Measurements from ENCODE around the gene CUL2.

Gene CUL2

DNA sequence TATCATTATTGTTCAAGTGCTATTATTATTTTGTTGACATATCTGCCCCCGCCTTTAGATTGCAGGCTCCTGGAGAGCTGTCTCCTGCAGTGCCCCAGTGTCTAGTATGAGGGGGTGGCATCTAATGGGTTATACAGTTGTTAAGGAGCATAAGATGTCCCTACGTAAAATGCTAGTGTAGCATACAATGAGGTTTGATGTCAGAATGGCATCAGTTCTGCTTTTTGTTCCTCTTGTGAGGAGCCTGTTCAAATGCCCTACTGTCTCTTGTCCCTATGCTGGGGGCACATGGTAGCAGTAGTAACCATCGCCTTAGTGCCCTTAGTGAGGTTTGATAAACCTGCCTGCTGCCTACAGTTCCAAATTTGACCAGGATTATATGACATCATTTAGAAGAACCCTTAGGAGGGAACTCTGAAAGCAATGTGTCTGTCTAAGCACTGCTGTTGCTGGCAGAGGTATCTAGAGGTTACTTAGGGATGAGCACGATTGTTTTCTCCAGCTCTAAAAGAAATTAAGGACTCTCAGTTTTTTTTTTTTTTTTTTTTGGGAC is 46.2 kb upstream of the CUL2 start:
- CTCF ChIA-PET: interaction anchor here (1.2 to 1.8 kb wide), 2 partner anchors 10 to 24 kb away, joined by 3 to 4 read pairs; no protein-coding TSS in a partner anchor
- POLR2A ChIA-PET: interaction anchor here (0.6 kb wide), 2 partner anchors 10 to 234 kb away, joined by 3 to 4 read pairs; partner anchors contain the start of gene CREM
- Histone ChIP-seq H3K9me3 (ENCODE audit: control insufficient read depth, insufficient read depth, low read depth, low read length) (no peaks in the 10 kb centered on the region), H3K4me1 (ENCODE audit: control insufficient read depth, insufficient read depth, low read length) (peaks cover 11% of the 10 kb centered on the region), H3K36me3 (ENCODE audit: control insufficient read depth in 2 of 2, insufficient read depth in 1 of 2, low read length in 2 of 2) (no peaks in the 10 kb centered on the region), H3K27ac (ENCODE audit: extremely low read depth, low read depth, low read length) (no peak overlapping the region), H3K4me3 (ENCODE audit: low read depth, low read length) (no peak overlapping the region)
- no peak for TF ChIP-seq ZNF555 (tag by site-specific recombination; conservative IDR thresholded peaks at IDR 0.05)
- TF ChIP-seq EGR2 (tag by site-specific recombination; IDR thresholded peaks at IDR 0.05; ENCODE audit: low read depth): peak; percentile 33; the same call in 1 of the 2 replicates
- no peak for TF ChIP-seq ZNF654 (tag by site-specific recombination; IDR thresholded peaks at IDR 0.05; ENCODE audit: low read depth)
- peak; percentile 64; the same call in 1 of the 2 replicates for TF ChIP-seq ATF2 (tag by site-specific recombination; IDR thresholded peaks at IDR 0.05; ENCODE audit: low read depth)
- TF ChIP-seq, protein P1, sequence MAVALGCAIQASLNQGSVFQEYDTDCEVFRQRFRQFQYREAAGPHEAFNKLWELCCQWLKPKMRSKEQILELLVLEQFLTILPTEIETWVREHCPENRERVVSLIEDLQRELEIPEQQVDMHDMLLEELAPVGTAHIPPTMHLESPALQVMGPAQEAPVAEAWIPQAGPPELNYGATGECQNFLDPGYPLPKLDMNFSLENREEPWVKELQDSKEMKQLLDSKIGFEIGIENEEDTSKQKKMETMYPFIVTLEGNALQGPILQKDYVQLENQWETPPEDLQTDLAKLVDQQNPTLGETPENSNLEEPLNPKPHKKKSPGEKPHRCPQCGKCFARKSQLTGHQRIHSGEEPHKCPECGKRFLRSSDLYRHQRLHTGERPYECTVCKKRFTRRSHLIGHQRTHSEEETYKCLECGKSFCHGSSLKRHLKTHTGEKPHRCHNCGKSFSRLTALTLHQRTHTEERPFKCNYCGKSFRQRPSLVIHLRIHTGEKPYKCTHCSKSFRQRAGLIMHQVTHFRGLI (tag by site-specific recombination; IDR thresholded peaks at IDR 0.05): no peak
- TF ChIP-seq MYNN (tag by site-specific recombination; IDR thresholded peaks at IDR 0.05; ENCODE audit: borderline replicate concordance): no peak
- 0 out of 2 replicates have a peak, but pooled peaks have one; percentile 14 for TF ChIP-seq ZFHX2 (tag by site-specific recombination; conservative IDR thresholded peaks at IDR 0.05)

- ChIA-PET POLR2A (interaction anchor here (1.3 kb wide), 1 partner anchor 9 kb away, joined by 3 read pairs; the partner anchor contains the start of gene CREM), CTCF (interaction anchor here (1.2 kb wide), 1 partner anchor 24 kb away, joined by 3 read pairs; no protein-coding TSS in a partner anchor)
- no peak for TF ChIP-seq ATF2 (tag by site-specific recombination; IDR thresholded peaks at IDR 0.05; ENCODE audit: low read depth)
- no peak for TF ChIP-seq GFI1B (tag by site-specific recombination; IDR thresholded peaks at IDR 0.05)
- TF ChIP-seq, protein P1 (tag by site-specific recombination; IDR thresholded peaks at IDR 0.05): no peak
- no peak for TF ChIP-seq ZNF791 (tag by site-specific recombination; IDR thresholded peaks at IDR 0.05)
- no peak for TF ChIP-seq ELK4 (IDR thresholded peaks at IDR 0.05; ENCODE audit: borderline replicate concordance, low read depth, low read length)
- no peak for TF ChIP-seq ZNF585B (tag by site-specific recombination; IDR thresholded peaks at IDR 0.05)
- H3K9me3 ChIP-seq (ENCODE audit: control insufficient read depth, insufficient read depth, low read depth, low read length): no peaks in the 10 kb centered on the region
- peaks cover 16% of the 10 kb centered on the region for H3K4me1 ChIP-seq (ENCODE audit: control insufficient read depth, insufficient read depth, low read length)
- H3K36me3 ChIP-seq (ENCODE audit: control insufficient read depth in 2 of 2, insufficient read depth in 1 of 2, low read length in 2 of 2): no peaks in the 10 kb centered on the region
- no peak overlapping the region for H3K4me3 ChIP-seq (ENCODE audit: low read depth, low read length)
- no peak overlapping the region for H3K27ac ChIP-seq (ENCODE audit: extremely low read depth, low read depth, low read length)
These were observed 45.7 kb upstream of the CUL2 start for GRCh38 chr10:35135861-35136260.

GRCh38 chr10:35133586-35133985 is 43.4 kb upstream of the CUL2 start:
- H3K27ac ChIP-seq (ENCODE audit: extremely low read depth, low read depth, low read length): no peak overlapping the region
- H3K4me1 ChIP-seq (ENCODE audit: control insufficient read depth, insufficient read depth, low read length): peaks cover 19% of the 10 kb centered on the region
- TF ChIP-seq SCRT2 (tag by site-specific recombination; IDR thresholded peaks at IDR 0.05): peak; percentile 75
- no peak for TF ChIP-seq BCL11A (tag by site-specific recombination; IDR thresholded peaks at IDR 0.05; ENCODE audit: low read depth)
- 0 out of 2 replicates have a peak, but pooled peaks have one; percentile 22 for TF ChIP-seq SCRT1 (tag by site-specific recombination; IDR thresholded peaks at IDR 0.05; ENCODE audit: borderline replicate concordance)
- CTCF ChIA-PET: no interaction called here
- no peaks in the 10 kb centered on the region for H3K36me3 ChIP-seq (ENCODE audit: control insufficient read depth in 2 of 2, insufficient read depth in 1 of 2, low read length in 2 of 2)
- POLR2A ChIA-PET: interaction anchor here (1.2 kb wide), 1 partner anchor 62 kb away, joined by 4 read pairs; no protein-coding TSS in a partner anchor
- no peak overlapping the region for H3K4me3 ChIP-seq (ENCODE audit: low read depth, low read length)
- no peaks in the 10 kb centered on the region for H3K9me3 ChIP-seq (ENCODE audit: control insufficient read depth, insufficient read depth, low read depth, low read length)

Data from HEK293 (cell line).